GM19452 (cell line): ENCODE measurements around the gene APC.

Experiments used
- ATAC-seq: cut with Tn5 transposase; IDR thresholded peaks from one replicate; pipeline ENCODE4 v1.9.1; 2021; ENCODE audit not compliant: unreplicated experiment

APC gene

GRCh38 chr5:112892776-112893175 is 155.1 kb downstream of the APC start:
- no peak for ATAC-seq

GRCh38 chr5:112895682-112896081 is 158.0 kb downstream of the APC start:
- no peak for ATAC-seq
